Osteocyte (in vitro differentiated cells): Measurements from ENCODE around the gene PLXNA1. TPM values are rescaled to one million over a fixed set of nuclear protein-coding genes. Genes with fewer than 3 reads are reported as not detected.

Source experiments
- DNase-seq: peaks from one replicate; pipeline ENCODE4 v3.0.0; 2021; ENCODE audit warnings: mixed read lengths; ENCODE audit not compliant: unreplicated experiment; ENCODE audit errors: extremely low spot score
- H3K27ac Mint-ChIP-seq: one replicate; pipeline ENCODE4 v1.8.0; 2021; ENCODE audit warnings: mild to moderate bottlenecking, mixed read lengths; ENCODE audit not compliant: unreplicated experiment
- H3K27me3 Mint-ChIP-seq: one replicate; pipeline ENCODE4 v1.8.0; 2021; ENCODE audit warnings: mixed read lengths; ENCODE audit not compliant: unreplicated experiment
- H3K36me3 Mint-ChIP-seq: one replicate; pipeline ENCODE4 v1.8.0; 2021; ENCODE audit warnings: mixed read lengths; ENCODE audit not compliant: unreplicated experiment
- H3K4me1 Mint-ChIP-seq: one replicate; pipeline ENCODE4 v1.8.0; 2021; ENCODE audit warnings: mixed read lengths; ENCODE audit not compliant: unreplicated experiment
- H3K4me3 Mint-ChIP-seq: one replicate; pipeline ENCODE4 v1.8.0; 2021; ENCODE audit warnings: mild to moderate bottlenecking, moderate library complexity, mixed read lengths; ENCODE audit not compliant: unreplicated experiment
- H3K9me3 Mint-ChIP-seq: one replicate; pipeline ENCODE4 v1.8.0; 2021; ENCODE audit warnings: mixed read lengths; ENCODE audit not compliant: unreplicated experiment
- total RNA-seq: library from RNA; stranded (reverse); gene quantifications from 2 replicates; pipeline ENCODE4 v1.2.1, GENCODE V29; 2021
- TF ChIP-seq, protein P1 (sequence below): fragments of 200-600 bp; sonication (generic); IDR thresholded peaks from 2 replicates; pipeline ENCODE4 v1.5.0; 2021; ENCODE audit warnings: antibody characterized with exemption, mild to moderate bottlenecking, moderate library complexity

The PLXNA1 gene
- total RNA-seq, 1 donor from 2014 or later: 60.5 TPM

- Mint-ChIP-seq H3K4me1 (peaks cover 28% of the 10 kb centered on the region), H3K27me3 (no peaks in the 10 kb centered on the region), H3K4me3 (no peak overlapping the region), H3K36me3 (no peaks in the 10 kb centered on the region), H3K27ac (no peak overlapping the region), H3K9me3 (no peaks in the 10 kb centered on the region)
- TF ChIP-seq, protein P1, sequence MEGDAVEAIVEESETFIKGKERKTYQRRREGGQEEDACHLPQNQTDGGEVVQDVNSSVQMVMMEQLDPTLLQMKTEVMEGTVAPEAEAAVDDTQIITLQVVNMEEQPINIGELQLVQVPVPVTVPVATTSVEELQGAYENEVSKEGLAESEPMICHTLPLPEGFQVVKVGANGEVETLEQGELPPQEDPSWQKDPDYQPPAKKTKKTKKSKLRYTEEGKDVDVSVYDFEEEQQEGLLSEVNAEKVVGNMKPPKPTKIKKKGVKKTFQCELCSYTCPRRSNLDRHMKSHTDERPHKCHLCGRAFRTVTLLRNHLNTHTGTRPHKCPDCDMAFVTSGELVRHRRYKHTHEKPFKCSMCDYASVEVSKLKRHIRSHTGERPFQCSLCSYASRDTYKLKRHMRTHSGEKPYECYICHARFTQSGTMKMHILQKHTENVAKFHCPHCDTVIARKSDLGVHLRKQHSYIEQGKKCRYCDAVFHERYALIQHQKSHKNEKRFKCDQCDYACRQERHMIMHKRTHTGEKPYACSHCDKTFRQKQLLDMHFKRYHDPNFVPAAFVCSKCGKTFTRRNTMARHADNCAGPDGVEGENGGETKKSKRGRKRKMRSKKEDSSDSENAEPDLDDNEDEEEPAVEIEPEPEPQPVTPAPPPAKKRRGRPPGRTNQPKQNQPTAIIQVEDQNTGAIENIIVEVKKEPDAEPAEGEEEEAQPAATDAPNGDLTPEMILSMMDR: no peak
- DNase-seq: no peak
Measured at GRCh38 chr3:126956866-126957650, 25.9 kb upstream of the PLXNA1 start.

- no peak for DNase-seq
- Mint-ChIP-seq H3K27me3 (no peaks in the 10 kb centered on the region), H3K9me3 (no peaks in the 10 kb centered on the region)
Measured at GRCh38 chr3:126957776-126958637, 24.9 kb upstream of the PLXNA1 start.

DNA sequence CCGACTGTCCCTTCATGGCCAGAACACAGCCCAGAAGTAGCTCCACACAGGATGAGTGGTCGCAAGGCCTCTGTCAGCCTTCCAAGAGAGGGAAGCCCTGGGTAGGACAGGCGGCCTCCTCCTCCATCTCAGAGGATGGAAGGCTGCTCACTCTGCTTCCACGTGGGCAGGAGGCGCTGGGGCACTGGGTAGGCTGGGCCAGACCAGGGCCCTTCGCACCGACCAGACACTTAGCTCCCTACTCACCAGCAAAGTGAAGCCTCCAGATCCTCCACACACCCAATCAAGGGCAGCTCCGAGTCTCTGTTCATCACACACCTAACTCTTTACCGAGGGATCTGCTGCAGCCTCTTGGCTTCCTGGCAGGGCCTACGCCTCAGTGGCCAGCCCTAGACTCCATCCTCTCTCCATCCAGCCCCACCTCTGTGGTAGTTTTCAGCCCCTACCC lies 24.3 kb upstream of the PLXNA1 start:
- Mint-ChIP-seq H3K4me3 (no peak overlapping the region), H3K9me3 (no peaks in the 10 kb centered on the region), H3K4me1 (peaks cover 33% of the 10 kb centered on the region), H3K27ac (no peak overlapping the region), H3K36me3 (no peaks in the 10 kb centered on the region), H3K27me3 (no peaks in the 10 kb centered on the region)
- TF ChIP-seq, protein P1: no peak
- no peak for DNase-seq

More at GRCh38 chr3:126957776-126958637, 24.9 kb upstream of the PLXNA1 start:
- Mint-ChIP-seq H3K36me3 (no peaks in the 10 kb centered on the region), H3K4me3 (no peak overlapping the region), H3K27ac (no peak overlapping the region), H3K4me1 (peaks cover 33% of the 10 kb centered on the region)
- TF ChIP-seq, protein P1: no peak

GRCh38 chr3:126959136-126959920 lies 23.6 kb upstream of the PLXNA1 start:
- H3K27ac Mint-ChIP-seq: no peak overlapping the region
- no peak overlapping the region for H3K4me3 Mint-ChIP-seq
- peaks cover 33% of the 10 kb centered on the region for H3K4me1 Mint-ChIP-seq
- H3K36me3 Mint-ChIP-seq: no peaks in the 10 kb centered on the region
- TF ChIP-seq, protein P1: no peak
- H3K9me3 Mint-ChIP-seq: no peaks in the 10 kb centered on the region
- DNase-seq: no peak
- no peaks in the 10 kb centered on the region for H3K27me3 Mint-ChIP-seq
